Stomach (tissue), 9 donors: Measurements from ENCODE around the gene TENT5D. TPM values are rescaled to one million over a fixed set of nuclear protein-coding genes. Genes with fewer than 3 reads are reported as not detected.
"Not testable (repeated sequence)": the region's sequence is repeated elsewhere in the genome, so short reads cannot be mapped to it uniquely, and the experiment has no call there.

Experiments used
- DNase-seq, 2 donors: peaks; one replicate each; pipeline versions ENCODE4 v3.0.0 to v3.0.0-alpha.2; 2013 to 2019
- H3K27ac ChIP-seq, 5 donors: fragments of 200-600 bp in 4 of 5; sonication (generic) in 4 of 5; one replicate each; pipeline ENCODE4 v1.5.1; 2013 to 2019; ENCODE audit warnings: mild to moderate bottlenecking in 1 of 5, moderate library complexity in 1 of 5
- H3K27me3 ChIP-seq, 3 donors: fragments of 200-600 bp; sonication (generic); one replicate each; pipeline ENCODE4 v1.5.1; 2017 to 2019; ENCODE audit warnings: mixed run types in 1 of 3
- H3K36me3 ChIP-seq, 4 donors: fragments of 200-600 bp; sonication (generic); 1 replicate in 3 of 4; 2 replicates in 1 of 4; pipeline ENCODE4 v1.5.1; 2016 to 2019
- H3K4me1 ChIP-seq, 4 donors: fragments of 200-600 bp; sonication (generic); one replicate each; pipeline ENCODE4 v1.5.1; 2016 to 2019
- H3K4me3 ChIP-seq, 4 donors: fragments of 200-600 bp; sonication (generic) in 3 of 4; one replicate each; pipeline ENCODE4 v1.5.1; 2016 to 2019; ENCODE audit warnings: mild to moderate bottlenecking in 1 of 4
- H3K9me3 ChIP-seq, 4 donors: fragments of 200-600 bp; sonication (generic); one replicate each; pipeline ENCODE4 v1.5.1; 2016 to 2019
- CTCF ChIP-seq, 7 experiments: fragments of 450-650 bp in 4 of 7; fragments of 200-600 bp in 3 of 7; sonication (generic) in 3 of 7; IDR thresholded peaks; one replicate each; pipeline ENCODE4 v1.5.1; 2016 to 2019; ENCODE audit warnings: antibody characterized with exemption in 7 of 7, control low read depth in 2 of 7, mild to moderate bottlenecking in 1 of 7
- EP300 ChIP-seq: sonication (generic); formaldehyde crosslinking; IDR thresholded peaks from one replicate; pipeline ENCODE4 v1.6.1; 2017; ENCODE audit warnings: antibody characterized with exemption
- POLR2A ChIP-seq, 4 donors: fragments of 450-650 bp; IDR thresholded peaks; one replicate each; pipeline ENCODE4 v1.6.1; 2016; ENCODE audit warnings: antibody characterized with exemption in 4 of 4, control low read depth in 2 of 4, mild to moderate bottlenecking in 1 of 4, moderate library complexity in 1 of 4
- POLR2AphosphoS5 ChIP-seq, 3 donors: sonication (generic); formaldehyde crosslinking; IDR thresholded peaks; one replicate each; pipeline ENCODE4 v1.6.1; 2016; ENCODE audit warnings: antibody characterized with exemption in 3 of 3
- WGBS, 5 donors: extraction: QIAGEN DNeasy Blood & Tissue Kit in 3 of 5; methylation state at CpG; one replicate each; pipeline versions ENCODE4 v1.1.5 to v1.1.7; 2013 to 2018; 5-methylcytosine and 5-hydroxymethylcytosine counted together
- intact Hi-C: fragments of 100-400 bp; cut with DNase I; formaldehyde crosslinking; loops from one replicate; pipeline ENCODE4 v1.15.1; 2023; ENCODE audit warnings: low total_unique reads
- polyA plus RNA-seq, 3 donors: library from polyadenylated mRNA; stranded (reverse); fragments of 200-250 nt; gene quantifications; one replicate each; pipeline ENCODE4 v1.2.3, GENCODE V29; 2013
- total RNA-seq, 5 donors: library from RNA; depleted of rRNA; stranded (reverse); fragments of >200 nt; gene quantifications; one replicate each; pipeline versions ENCODE4 v1.1.0 to v1.2.3, GENCODE V29; 2014 to 2016
- donor health status: healthy with polysubstance abuse.
- donor health status: Bipolar disorder and iron deficiency.
- donor health status: healthy.

Gene TENT5D
- total and polyA plus RNA-seq, 8 donors, result not detected

DNA sequence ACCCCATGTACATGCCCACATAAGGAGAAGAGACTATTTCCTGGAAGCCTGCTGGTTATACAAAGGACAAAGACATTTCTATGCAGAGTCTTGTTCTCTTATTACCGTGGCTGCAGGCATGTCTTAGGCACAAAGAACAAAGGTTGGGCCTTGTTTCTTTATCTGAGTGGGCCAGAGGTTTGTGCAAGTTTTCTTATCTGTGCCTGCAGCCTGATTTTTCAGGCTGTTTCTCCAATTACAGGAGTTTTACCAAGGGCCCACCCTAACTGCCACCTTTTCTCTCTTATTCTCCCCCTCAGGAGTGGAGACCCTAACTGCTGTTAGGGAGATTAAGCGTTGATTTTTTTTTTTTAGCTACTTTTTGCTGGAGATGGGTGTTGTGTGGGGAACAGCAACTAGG is 3.5 kb downstream of the TENT5D start:
- Histone ChIP-seq H3K36me3 (no peaks in the 10 kb centered on the region), H3K27me3 (no peaks in the 10 kb centered on the region), H3K9me3 (no peaks in the 10 kb centered on the region), H3K4me1 (no peaks in the 10 kb centered on the region), H3K4me3 (no peak overlapping the region), H3K27ac (peak overlapping the region in 1 of 5 donors; percentile 20)
- TF ChIP-seq POLR2A (IDR thresholded peaks at IDR 0.05), result no peak
- TF ChIP-seq POLR2AphosphoS5 (IDR thresholded peaks at IDR 0.05), result no peak
- TF ChIP-seq EP300, result no peak
- no peak for TF ChIP-seq CTCF (IDR thresholded peaks at IDR 0.05)
- intact Hi-C loops, result no loop called here
- DNase-seq, result no peak
- WGBS, 5 donors, result 25 to 55% (median 40%) methylated on average over 2 of the region's 2 CpGs

GRCh38 chrX:80430826-80431504 is 10.7 kb downstream of the TENT5D start:
- no peaks in the 10 kb centered on the region for H3K4me1 ChIP-seq
- no peak overlapping the region for H3K4me3 ChIP-seq
- peaks cover 0 to 3% (median 0%) of the 10 kb centered on the region in 3 donors for H3K27me3 ChIP-seq
- TF ChIP-seq POLR2A (IDR thresholded peaks at IDR 0.05), result no peak
- no peak for TF ChIP-seq CTCF (IDR thresholded peaks at IDR 0.05)
- no peak for TF ChIP-seq POLR2AphosphoS5 (IDR thresholded peaks at IDR 0.05)
- TF ChIP-seq EP300, result no peak
- no peak overlapping the region for H3K27ac ChIP-seq
- DNase-seq, result no peak
- intact Hi-C loops, result no loop called here
- 55 to 79% (median 70%) methylated on average over 3 of the region's 3 CpGs for WGBS, 5 donors
- H3K9me3 ChIP-seq, result peaks cover 0 to 4% (median 1%) of the 10 kb centered on the region in 4 donors
- H3K36me3 ChIP-seq, result no peaks in the 10 kb centered on the region

- TF ChIP-seq POLR2A (IDR thresholded peaks at IDR 0.05), result no peak
- Histone ChIP-seq H3K27me3 (peaks cover 0 to 3% (median 0%) of the 10 kb centered on the region in 3 donors), H3K9me3 (peaks cover 0 to 4% (median 1%) of the 10 kb centered on the region in 4 donors), H3K36me3 (no peaks in the 10 kb centered on the region), H3K4me1 (no peaks in the 10 kb centered on the region), H3K27ac (no peak overlapping the region), H3K4me3 (no peak overlapping the region)
- DNase-seq, result no peak
- intact Hi-C loops, result no loop called here
These were observed 11.2 kb downstream of the TENT5D start for GRCh38 chrX:80431505-80431832.

- DNase-seq, result no peak
- H3K4me1 ChIP-seq, result no peaks in the 10 kb centered on the region
- H3K27me3 ChIP-seq, result peaks cover 0 to 3% (median 0%) of the 10 kb centered on the region in 3 donors
- intact Hi-C loops, result no loop called here
- H3K4me3 ChIP-seq, result no peak overlapping the region
- H3K36me3 ChIP-seq, result no peaks in the 10 kb centered on the region
- peaks cover 0 to 4% (median 1%) of the 10 kb centered on the region in 4 donors for H3K9me3 ChIP-seq
- 74 to 90% (median 79%) methylated on average over 3 of the region's 3 CpGs for WGBS, 5 donors
- no peak overlapping the region for H3K27ac ChIP-seq
- TF ChIP-seq EP300 (no peak), POLR2AphosphoS5 (IDR thresholded peaks at IDR 0.05) (no peak), CTCF (IDR thresholded peaks at IDR 0.05) (no peak), POLR2A (IDR thresholded peaks at IDR 0.05) (no peak)
These were observed 12.2 kb downstream of the TENT5D start for GRCh38 chrX:80432441-80432840.

GRCh38 chrX:80432863-80433262 is 12.6 kb downstream of the TENT5D start:
- no peak for DNase-seq
- Histone ChIP-seq H3K27me3 (peaks cover 0 to 3% (median 0%) of the 10 kb centered on the region in 3 donors), H3K4me1 (no peaks in the 10 kb centered on the region), H3K9me3 (peaks cover 0 to 4% (median 1%) of the 10 kb centered on the region in 4 donors), H3K4me3 (no peak overlapping the region), H3K36me3 (no peaks in the 10 kb centered on the region), H3K27ac (no peak overlapping the region)
- intact Hi-C loops, result no loop called here
- WGBS, 5 donors, result 24 to 59% (median 39%) methylated on average over 1 of the region's 1 CpG; no CpG with 5 or more reads in 1 of the 5 donors
- TF ChIP-seq CTCF (IDR thresholded peaks at IDR 0.05), result no peak
- no peak for TF ChIP-seq POLR2AphosphoS5 (IDR thresholded peaks at IDR 0.05)
- no peak for TF ChIP-seq POLR2A (IDR thresholded peaks at IDR 0.05)
- TF ChIP-seq EP300, result no peak

DNA sequence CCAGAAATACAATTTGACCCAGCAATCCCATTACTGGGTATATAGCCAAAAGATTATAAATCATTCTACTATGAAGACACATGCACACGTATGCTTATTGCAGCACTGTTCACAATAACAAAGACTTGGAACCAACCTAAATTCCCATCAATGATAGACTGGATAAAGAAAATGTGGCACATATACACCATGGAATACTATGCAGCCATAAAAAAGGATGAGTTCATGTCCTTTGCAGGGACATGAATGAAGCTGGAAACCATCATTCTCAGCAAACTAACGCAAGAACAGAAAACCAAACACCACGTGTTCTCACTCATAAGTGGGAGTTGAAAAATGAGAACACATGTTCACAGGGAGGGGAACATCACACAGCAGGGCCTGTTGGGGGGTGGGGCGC is 47.9 kb downstream of the TENT5D start:
- H3K9me3 ChIP-seq, result peaks cover 0 to 27% (median 8%) of the 10 kb centered on the region in 4 donors
- H3K36me3 ChIP-seq, H3K27ac ChIP-seq, H3K4me1 ChIP-seq, H3K4me3 ChIP-seq, intact Hi-C loops, H3K27me3 ChIP-seq, DNase-seq: not testable (repeated sequence)
- 71 to 86% (median 71%) methylated on average over 4 of the region's 4 CpGs for WGBS, 5 donors
